B cell (primary cell): Measurements from ENCODE around the gene OTUD3. TPM values are rescaled to one million over a fixed set of nuclear protein-coding genes. Genes with fewer than 3 reads are reported as not detected.
"Not testable (repeated sequence)": the region's sequence is repeated elsewhere in the genome, so short reads cannot be mapped to it uniquely, and the experiment has no call there.

Experiments
- ATAC-seq: fragments of 200-7000 bp; cut with Tn5 transposase; one replicate; pipeline ENCODE4 v1.10.0; 2021; ENCODE audit warnings: low read depth, mild to moderate bottlenecking, moderate number of reproducible peaks, moderate library complexity
- CTCF ChIA-PET: fragments of 350-600 bp; sonication (Branson Sonifier 250); formaldehyde crosslinking; loops from one replicate; lab custom pipeline; 2021; ENCODE audit warnings: antibody characterized with exemption, inconsistent platforms; lab: Charles Lee
- POLR2A ChIA-PET: fragments of 350-600 bp; sonication (Branson Sonifier 250); formaldehyde crosslinking; loops from one replicate; lab custom pipeline; 2021; ENCODE audit warnings: antibody characterized with exemption; lab: Charles Lee
- DNase-seq: peaks from one replicate; pipeline ENCODE4 v3.0.0; 2013
- H2AFZ ChIP-seq: 2 replicates; pipeline ENCODE4 v1.6.1; 2012; ENCODE audit warnings: mild to moderate bottlenecking, low read depth, low read length; ENCODE audit not compliant: insufficient read depth, poor library complexity, severe bottlenecking
- H3K27ac ChIP-seq, 2 donors: 1 replicate in 1 of 2; 2 replicates in 1 of 2; pipeline ENCODE4 v1.5.1; 2012 to 2013; ENCODE audit warnings: low read length in 2 of 2, mild to moderate bottlenecking in 2 of 2, moderate library complexity in 1 of 2
- H3K27me3 ChIP-seq, 4 experiments: fragments of 200-600 bp in 1 of 4; sonication (generic) in 1 of 4; replicated peaks in 1 of 4; 1 replicate in 2 of 4; 2 replicates in 2 of 4; pipeline versions ENCODE4 v1.6.1 to v1.7.0; 2013 to 2016; ENCODE audit warnings: low read length in 3 of 4, mild to moderate bottlenecking in 2 of 4, mixed read lengths in 1 of 4, moderate library complexity in 1 of 4; ENCODE audit not compliant: insufficient read depth in 4 of 4, control insufficient read depth in 3 of 4; ENCODE audit errors: control extremely low read depth in 1 of 4
- H3K36me3 ChIP-seq, 2 experiments: replicated peaks in 1 of 2; 1 replicate in 1 of 2; 2 replicates in 1 of 2; pipeline versions ENCODE4 v1.6.1 to v1.7.1; 2013; ENCODE audit warnings: low read length in 1 of 2; ENCODE audit not compliant: insufficient read depth in 2 of 2, control insufficient read depth in 1 of 2; ENCODE audit errors: control extremely low read depth in 1 of 2, extremely low read depth in 1 of 2
- H3K4me1 ChIP-seq, 2 donors: fragments of 200-600 bp in 1 of 2; sonication (generic) in 1 of 2; 1 replicate in 1 of 2; 2 replicates in 1 of 2; pipeline versions ENCODE4 v1.5.1 to v1.6.1; 2013 to 2017; ENCODE audit warnings: low read length in 2 of 2; ENCODE audit not compliant: control insufficient read depth in 2 of 2, insufficient read depth in 2 of 2
- H3K4me2 ChIP-seq: replicated peaks from 2 replicates; pipeline ENCODE3; 2012; ENCODE audit warnings: mild to moderate bottlenecking, low read depth, low read length; ENCODE audit not compliant: poor library complexity, severe bottlenecking
- H3K4me3 ChIP-seq, 5 experiments: fragments of 200-600 bp in 1 of 5; sonication (generic) in 1 of 5; 1 replicate in 3 of 5; 2 replicates in 2 of 5; pipeline versions ENCODE4 v1.5.1 to v1.7.0; 2011 to 2016; ENCODE audit warnings: low read length in 4 of 5, mild to moderate bottlenecking in 4 of 5, low read depth in 2 of 5, control low read depth in 1 of 5, moderate library complexity in 1 of 5; ENCODE audit not compliant: insufficient read depth in 1 of 5; ENCODE audit errors: control extremely low read depth in 1 of 5, extremely low read depth in 1 of 5
- H3K79me2 ChIP-seq: fragments of 200-600 bp; sonication (generic); one replicate; pipeline ENCODE4 v1.6.0; 2016; ENCODE audit warnings: low read length; ENCODE audit not compliant: control insufficient read depth, insufficient read depth
- H3K9ac ChIP-seq: fragments of 200-600 bp; sonication (generic); 2 replicates; pipeline ENCODE4 v1.6.1; 2017; ENCODE audit warnings: mild to moderate bottlenecking, low read length, moderate library complexity
- H3K9me3 ChIP-seq, 3 donors: one replicate each; pipeline versions ENCODE4 v1.6.1 to v1.7.1; 2013; ENCODE audit warnings: low read length in 2 of 3; ENCODE audit not compliant: control insufficient read depth in 2 of 3, insufficient read depth in 1 of 3; ENCODE audit errors: control extremely low read depth in 1 of 3
- H4K20me1 ChIP-seq: 2 replicates; pipeline ENCODE4 v1.6.0; 2012; ENCODE audit warnings: mild to moderate bottlenecking, low read length; ENCODE audit not compliant: insufficient read depth, control insufficient read depth, poor library complexity, severe bottlenecking
- H3K27ac Mint-ChIP-seq: one replicate; pipeline ENCODE4 v1.8.0; 2021; ENCODE audit warnings: mixed read lengths
- H3K27me3 Mint-ChIP-seq: one replicate; pipeline ENCODE4 v1.8.0; 2021; ENCODE audit warnings: mixed read lengths
- H3K4me1 Mint-ChIP-seq: one replicate; pipeline ENCODE4 v1.8.0; 2021; ENCODE audit warnings: mixed read lengths
- H3K4me3 Mint-ChIP-seq: one replicate; pipeline ENCODE4 v1.8.0; 2021; ENCODE audit warnings: mixed read lengths
- H3K9me3 Mint-ChIP-seq: one replicate; pipeline ENCODE4 v1.8.0; 2022; ENCODE audit warnings: mixed read lengths; ENCODE audit not compliant: insufficient read depth
- CTCF ChIP-seq: fragments of 200-600 bp; IDR thresholded peaks from one replicate; pipeline ENCODE4 v1.8.0; 2022; ENCODE audit warnings: antibody characterized with exemption, mild to moderate bottlenecking
- EZH2 ChIP-seq: IDR thresholded peaks from 2 replicates; pipeline ENCODE4 v1.6.1; 2012; ENCODE audit warnings: borderline replicate concordance, low read depth, mild to moderate bottlenecking, moderate library complexity, low read length; ENCODE audit not compliant: insufficient read depth, poor library complexity, severe bottlenecking
- WGBS: methylation state at CpG from one replicate; pipeline ENCODE4 v1.1.5; 2013; ENCODE audit warnings: missing lambda C conversion rate; ENCODE audit not compliant: insufficient coverage; 5-methylcytosine and 5-hydroxymethylcytosine counted together
- intact Hi-C: fragments of 100-400 bp; cut with micrococcal nuclease; formaldehyde crosslinking; loops from one replicate; pipeline ENCODE4 v1.10.0; 2022
- polyA plus RNA-seq: library from polyadenylated mRNA; depleted of rRNA; stranded (reverse); fragments of >200 nt; gene quantifications from 2 replicates; pipeline ENCODE4 v1.2.3, GENCODE V29; 2012
- total RNA-seq, 2 donors: library from RNA; stranded (reverse); fragments of 120-200 nt in 1 of 2; gene quantifications; 1 replicate in 1 of 2; 2 replicates in 1 of 2; pipeline versions ENCODE4 v1.2.3 to v1.2.4, GENCODE V29; 2013 to 2022

Gene OTUD3
- total and polyA plus RNA-seq, 2 donors (not counting 1 experiment from before 2014, with no cell fraction given): 4.2 to 19.6 TPM

- Histone ChIP-seq H2AFZ (no peak overlapping the region), H3K9ac (no peak overlapping the region), H4K20me1 (no peaks in the 10 kb centered on the region), H3K4me1 (no peaks in the 10 kb centered on the region), H3K9me3 (peaks cover 0 to 9% (median 5%) of the 10 kb centered on the region in 3 donors), H3K79me2 (no peaks in the 10 kb centered on the region), H3K4me3 (no peak overlapping the region), H3K36me3 (no peaks in the 10 kb centered on the region), H3K4me2 (no peak overlapping the region), H3K27me3 (peaks cover 0 to 13% (median 8%) of the 10 kb centered on the region in 4 experiments), H3K27ac (no peak overlapping the region)
- DNase-seq (no peak), ATAC-seq (no peak)
- no peak overlapping the region for H3K4me3 Mint-ChIP-seq
- CTCF ChIA-PET: no interaction called here
- TF ChIP-seq CTCF (no peak), EZH2 (no peak)
- peaks cover 10% of the 10 kb centered on the region for H3K9me3 Mint-ChIP-seq
- peaks cover 58% of the 10 kb centered on the region for H3K27me3 Mint-ChIP-seq
- WGBS: no CpG with 5 or more reads among the region's 1 CpG
- no peak overlapping the region for H3K27ac Mint-ChIP-seq
- intact Hi-C loops: no loop called here
- H3K4me1 Mint-ChIP-seq: no peaks in the 10 kb centered on the region
- POLR2A ChIA-PET: interaction anchor here (0.5 kb wide), 1 partner anchor 792 kb away, joined by 3 read pairs; no protein-coding TSS in a partner anchor
Measured at GRCh38 chr1:19866758-19867157, 15.4 kb upstream of the OTUD3 start.

GRCh38 chr1:19868575-19868974 lies 13.6 kb upstream of the OTUD3 start:
- DNase-seq, H4K20me1 ChIP-seq, H3K4me2 ChIP-seq, CTCF ChIA-PET, ATAC-seq, intact Hi-C loops, H3K4me3 ChIP-seq, H3K36me3 ChIP-seq, H2AFZ ChIP-seq, H3K4me3 Mint-ChIP-seq, H3K9ac ChIP-seq, H3K79me2 ChIP-seq, H3K4me1 Mint-ChIP-seq, H3K4me1 ChIP-seq, H3K27ac Mint-ChIP-seq, H3K9me3 Mint-ChIP-seq, H3K9me3 ChIP-seq, POLR2A ChIA-PET, H3K27ac ChIP-seq: not testable (repeated sequence)
- 67% methylated on average over 2 of the region's 4 CpGs for WGBS
- H3K27me3 Mint-ChIP-seq: peaks cover 58% of the 10 kb centered on the region
- peaks cover 0 to 19% (median 8%) of the 10 kb centered on the region in 4 experiments for H3K27me3 ChIP-seq

GRCh38 chr1:19869453-19869852 lies 12.7 kb upstream of the OTUD3 start:
- H3K27ac Mint-ChIP-seq: not testable (repeated sequence)

More at GRCh38 chr1:19869453-19869852, 12.7 kb upstream of the OTUD3 start:
- H3K4me1 ChIP-seq, H3K4me2 ChIP-seq, ATAC-seq, H3K27ac ChIP-seq, H4K20me1 ChIP-seq, H3K4me1 Mint-ChIP-seq, intact Hi-C loops, H3K9me3 ChIP-seq, H3K4me3 ChIP-seq, POLR2A ChIA-PET, H3K79me2 ChIP-seq, H3K4me3 Mint-ChIP-seq, CTCF ChIA-PET, H3K36me3 ChIP-seq, H3K9me3 Mint-ChIP-seq, DNase-seq, H3K9ac ChIP-seq, H2AFZ ChIP-seq: not testable (repeated sequence)
- H3K27me3 Mint-ChIP-seq: peaks cover 57% of the 10 kb centered on the region
- no CpG with 5 or more reads among the region's 2 CpGs for WGBS
- H3K27me3 ChIP-seq: peaks cover 0 to 19% (median 8%) of the 10 kb centered on the region in 4 experiments
